SIG-M5 (cell line): ENCODE measurements around the gene CHRD.

Experiments used
- DNase-seq: peaks from one replicate; lab custom pipeline; 2025; lab: John Stamatoyannopoulos, UW

The CHRD gene

DNA sequence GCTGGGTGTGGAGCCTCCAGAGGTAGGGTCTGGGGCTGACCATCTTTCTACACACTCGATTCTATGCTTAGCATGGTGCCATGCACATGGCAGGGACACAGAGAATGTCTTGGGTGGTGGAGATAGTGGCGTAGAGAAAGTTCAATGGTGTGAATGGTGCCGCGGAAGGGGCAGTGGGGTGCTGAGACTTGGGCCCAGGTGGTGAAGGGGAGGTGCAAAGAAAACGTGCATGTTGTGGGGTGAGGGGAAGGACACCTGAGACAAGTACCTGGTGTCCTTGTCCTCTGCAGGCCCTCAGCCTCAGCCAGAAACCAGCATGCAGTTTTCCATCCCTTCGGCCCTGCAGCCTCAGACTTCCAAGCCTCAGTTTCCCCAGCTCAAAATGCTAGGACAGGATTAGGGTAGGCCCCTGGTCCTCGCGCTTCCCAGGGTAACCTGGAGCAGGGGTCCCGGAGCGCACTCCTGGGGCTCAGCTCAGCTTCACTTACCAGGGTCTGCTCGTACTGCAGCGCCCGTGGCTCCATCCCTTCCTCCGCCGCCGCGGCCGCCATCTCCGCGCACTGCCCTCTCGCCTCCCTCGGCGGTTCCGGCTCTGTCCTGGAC lies 18.8 kb upstream of the CHRD start:
- no peak for DNase-seq

DNA sequence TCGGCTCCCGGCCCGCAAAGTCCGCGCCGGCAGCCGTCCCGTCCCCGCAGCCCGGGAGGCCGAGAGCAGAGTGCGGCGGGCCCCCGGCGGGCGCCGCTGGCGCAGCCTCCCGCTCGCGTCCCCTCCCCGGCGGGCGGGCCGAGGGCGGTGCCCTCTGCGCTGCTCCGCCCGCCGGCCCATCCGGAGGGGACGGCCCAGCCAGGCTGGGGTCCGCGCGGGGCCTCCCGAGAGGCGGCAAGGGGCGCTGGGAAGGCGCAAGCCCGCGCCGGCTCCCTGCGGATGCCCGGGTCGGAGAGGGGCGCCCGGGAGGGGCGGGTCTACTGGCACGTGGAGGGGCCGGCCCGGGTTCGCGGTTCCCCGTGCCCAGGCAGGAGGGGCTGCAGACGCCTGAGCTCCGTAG lies 18.3 kb upstream of the CHRD start, which contains the start of the genes CLCN2 and POLR2H:
CLCN2 (minus strand) TSS at position 74 of the 400 bp plus-strand sequence. CDS start 126 bp downstream, outside the sequence.
POLR2H (plus strand) TSS at position 179 of the 400 bp plus-strand sequence. CDS start 1,783 bp downstream, outside the sequence.
- DNase-seq: no peak

DNA sequence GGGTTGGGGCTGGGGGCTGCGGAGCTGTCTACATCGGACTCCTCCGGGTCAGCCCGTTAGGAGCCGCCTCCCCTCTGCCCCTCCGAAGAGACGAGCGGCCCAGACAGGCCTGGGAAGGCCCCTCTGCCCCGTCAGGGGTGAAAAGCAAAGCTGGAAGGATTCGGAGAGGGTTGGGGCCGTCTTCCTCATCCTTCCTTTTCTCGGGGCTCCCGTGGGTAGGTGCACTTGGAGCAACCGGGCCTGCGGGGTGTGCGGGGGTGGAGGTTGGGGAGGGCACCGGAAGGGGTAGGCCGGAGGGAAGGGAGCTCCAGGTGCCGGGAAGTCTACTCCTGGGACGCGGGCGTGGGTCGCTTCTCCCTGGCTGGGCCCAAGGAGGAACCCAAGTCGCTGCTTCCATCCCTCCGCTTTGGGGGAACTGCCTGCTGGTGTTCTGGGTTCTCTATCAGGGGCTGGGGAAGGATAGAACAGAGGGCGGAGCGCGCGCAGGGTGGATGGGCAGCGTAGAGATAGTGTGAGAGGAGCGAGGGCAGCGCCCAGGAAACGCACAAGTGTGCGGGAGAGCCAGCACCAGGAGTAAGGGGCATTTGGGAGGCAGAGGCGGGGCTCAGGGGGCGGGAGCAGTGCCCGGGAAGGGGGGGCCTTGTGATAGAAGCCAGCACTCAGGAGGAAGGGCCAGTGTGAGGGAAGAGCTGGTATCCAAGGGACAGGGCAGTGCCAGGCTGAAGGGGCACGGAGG lies 17.8 kb upstream of the CHRD start:
- DNase-seq: no peak

DNA sequence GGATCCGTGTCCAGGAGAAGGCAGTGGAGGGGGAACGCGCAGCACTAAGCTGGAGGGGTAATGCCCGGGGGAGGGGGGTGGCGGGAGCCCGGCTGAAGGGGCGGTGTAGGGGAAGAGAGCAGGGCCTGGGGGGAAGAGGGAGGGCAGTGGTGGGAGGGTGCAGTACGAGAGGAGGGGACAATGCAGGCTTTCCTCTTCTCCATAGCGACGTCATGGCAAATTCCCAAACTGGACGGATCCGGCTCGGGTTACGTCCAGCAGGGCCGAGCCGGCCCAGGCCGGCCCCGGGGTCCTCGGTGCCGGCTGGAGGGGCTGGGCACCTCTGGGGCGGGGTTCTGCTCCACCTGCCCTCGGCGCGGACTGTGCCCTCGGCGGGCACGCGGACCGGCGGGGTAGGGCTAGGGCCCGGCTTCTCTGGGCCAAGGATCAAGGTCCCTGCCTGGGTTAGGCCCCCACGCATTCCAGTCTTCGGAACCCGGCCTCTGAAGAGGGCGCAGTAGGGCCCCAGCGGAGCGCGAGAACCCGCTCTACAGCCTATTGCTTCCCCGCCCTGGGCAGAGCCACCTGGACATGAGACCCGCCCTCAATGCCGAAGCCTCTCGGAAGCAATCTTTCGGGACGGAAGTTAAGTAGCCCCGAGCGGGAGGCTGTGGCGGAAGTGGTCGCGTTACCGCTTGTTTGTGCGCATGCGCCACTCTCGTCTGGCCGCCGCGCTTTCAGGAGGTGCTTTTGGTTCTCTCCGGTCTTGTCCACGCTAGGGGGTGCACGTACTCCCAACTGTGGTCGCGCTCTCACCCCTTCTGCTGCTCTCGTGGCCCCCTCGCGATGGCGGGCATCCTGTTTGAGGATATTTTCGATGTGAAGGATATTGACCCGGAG lies 16.9 kb upstream of the CHRD start:
- peak; percentile 87 for DNase-seq

DNA sequence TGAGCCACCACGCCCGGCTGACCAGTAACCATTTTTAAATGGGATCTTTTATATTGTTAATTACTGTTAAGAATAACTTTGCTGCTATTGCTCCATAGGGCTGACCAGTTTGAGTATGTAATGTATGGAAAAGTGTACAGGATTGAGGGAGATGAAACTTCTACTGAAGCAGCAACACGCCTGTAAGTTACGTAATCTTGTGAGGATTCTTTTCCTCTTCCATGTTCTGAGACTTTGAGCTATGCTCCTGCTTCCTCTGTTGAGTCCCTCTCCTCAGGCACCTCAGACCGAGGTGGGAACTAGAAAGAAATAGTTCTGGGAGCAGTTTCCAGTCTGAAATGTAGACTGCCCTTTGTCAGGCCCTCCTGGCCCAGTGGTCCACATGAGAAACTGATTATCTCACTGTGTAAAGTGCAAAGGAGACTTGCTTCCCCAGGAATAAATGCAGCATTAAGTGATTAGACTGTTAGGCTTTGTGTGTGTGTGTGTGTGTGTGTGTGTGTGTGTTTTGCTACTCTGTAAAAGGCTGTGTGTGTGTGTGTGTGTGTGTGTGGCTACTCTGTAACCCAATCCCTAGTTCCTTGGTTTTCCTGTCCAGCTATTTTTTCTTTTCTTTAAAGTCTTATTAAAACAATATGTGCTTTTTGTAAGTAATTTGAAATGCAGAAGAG lies 13.1 kb upstream of the CHRD start:
- DNase-seq: no peak

DNA sequence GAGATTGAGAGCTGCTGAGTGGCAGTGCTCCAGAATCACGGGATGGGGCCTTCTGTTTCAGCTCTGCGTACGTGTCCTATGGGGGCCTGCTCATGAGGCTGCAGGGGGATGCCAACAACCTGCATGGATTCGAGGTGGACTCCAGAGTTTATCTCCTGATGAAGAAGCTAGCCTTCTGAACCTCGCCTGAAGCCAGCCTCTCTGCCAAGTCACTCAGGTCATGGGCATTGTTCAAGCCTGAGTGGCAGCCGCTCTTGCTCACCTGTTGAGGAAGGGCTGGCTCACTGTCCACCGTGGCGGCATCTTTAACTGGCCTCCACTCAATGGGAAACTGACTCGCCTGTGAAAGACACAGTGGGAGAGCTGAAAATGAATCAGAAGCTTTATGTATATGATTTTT lies 11.7 kb upstream of the CHRD start:
- no peak for DNase-seq

DNA sequence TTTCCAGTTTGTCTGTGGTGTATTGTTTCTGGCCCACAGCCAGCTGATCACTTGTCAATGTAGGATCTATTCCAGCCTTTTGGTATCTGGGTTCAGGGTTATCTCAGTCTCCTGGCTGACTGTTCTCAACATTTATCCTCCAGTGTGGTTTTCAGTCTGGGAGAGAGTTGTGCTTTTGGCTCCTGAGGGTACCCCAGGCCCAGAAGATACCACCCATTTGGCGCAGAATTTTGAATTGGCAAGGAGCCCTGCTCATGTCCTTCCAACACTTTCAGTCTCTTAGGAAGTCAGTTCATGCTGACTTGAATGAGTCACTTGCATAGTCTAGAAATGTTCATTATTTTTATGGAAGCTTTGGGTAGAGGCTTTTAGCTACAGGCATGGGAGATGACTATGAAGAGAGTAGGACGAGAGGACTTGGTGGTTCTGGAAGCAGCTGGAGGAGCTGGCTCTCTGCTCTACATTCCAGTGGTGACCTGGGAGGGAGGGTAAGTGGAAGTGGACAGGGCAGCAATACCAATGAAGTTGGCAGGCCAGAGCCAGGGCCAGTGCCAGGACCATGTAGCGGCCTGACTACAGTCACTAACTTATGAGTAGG lies 11.2 kb upstream of the CHRD start:
- DNase-seq: no peak

DNA sequence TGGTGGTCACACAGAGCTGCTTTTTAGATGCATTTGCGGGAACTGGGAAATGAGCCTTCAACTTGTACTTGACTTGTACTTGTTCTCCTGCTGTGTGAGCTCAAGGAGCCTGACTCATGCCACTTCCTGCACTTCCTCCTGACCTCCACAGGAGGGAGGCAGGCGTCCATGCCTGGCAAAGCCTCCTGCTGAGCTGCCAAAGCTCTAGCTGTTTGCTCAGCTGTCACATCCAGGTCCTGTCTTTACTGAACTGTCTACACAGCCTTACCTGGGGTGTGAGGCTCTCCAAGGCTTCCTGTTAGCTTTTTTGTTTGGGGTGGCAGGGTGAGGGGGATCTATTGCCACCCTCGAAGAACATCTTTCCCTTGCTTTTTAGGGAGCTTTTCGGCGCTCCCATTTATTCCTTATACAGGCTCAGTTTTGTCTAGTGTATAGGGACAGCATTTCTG lies 8.3 kb upstream of the CHRD start:
- peak; percentile 52 for DNase-seq

DNA sequence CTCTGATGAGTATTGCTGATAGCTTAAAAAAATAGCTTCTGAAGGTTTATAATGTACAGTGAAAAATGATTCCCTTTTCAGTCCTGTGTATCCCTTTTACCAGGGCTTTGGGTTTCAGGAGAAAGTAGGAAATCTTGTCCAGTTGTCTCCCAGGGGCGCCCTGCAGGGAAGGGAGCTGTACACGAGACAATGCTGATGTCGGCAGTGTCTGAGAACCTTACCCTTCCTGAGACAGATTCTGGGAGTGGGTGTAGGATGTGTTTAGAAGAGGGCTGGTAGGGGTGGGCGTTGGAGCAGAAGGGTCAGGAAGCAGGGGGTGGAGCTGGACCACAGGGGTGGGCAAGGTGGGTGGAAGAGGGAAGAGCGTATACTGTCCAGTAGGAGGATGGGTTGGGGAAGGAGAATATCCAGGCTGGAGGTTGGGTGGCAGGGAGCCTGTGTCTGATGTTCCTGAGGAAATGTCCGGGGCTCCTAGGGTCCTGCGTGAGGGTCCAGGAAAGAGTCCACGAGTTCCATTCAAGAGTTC lies 7.5 kb upstream of the CHRD start:
- DNase-seq: no peak

DNA sequence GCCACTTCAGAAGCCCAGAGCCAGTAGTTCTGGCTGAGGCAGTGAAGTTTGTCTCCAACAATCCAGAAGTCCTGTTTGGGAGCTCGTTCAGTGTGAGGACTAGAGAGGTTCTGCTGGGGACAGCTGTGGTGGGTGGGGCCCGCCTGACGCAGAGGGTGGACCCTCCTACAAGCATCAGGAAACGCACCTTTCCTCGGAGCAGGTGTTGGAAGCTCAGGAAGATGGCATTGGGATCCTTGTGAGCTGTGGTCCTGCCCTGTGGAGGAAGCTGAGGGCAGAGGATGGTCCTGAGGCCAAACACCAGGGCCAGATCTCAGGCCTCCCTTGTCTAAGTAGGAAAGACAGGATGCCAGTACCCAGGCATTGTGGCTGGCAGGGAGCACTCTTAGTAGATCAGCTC lies 6.9 kb upstream of the CHRD start:
- no peak for DNase-seq

DNA sequence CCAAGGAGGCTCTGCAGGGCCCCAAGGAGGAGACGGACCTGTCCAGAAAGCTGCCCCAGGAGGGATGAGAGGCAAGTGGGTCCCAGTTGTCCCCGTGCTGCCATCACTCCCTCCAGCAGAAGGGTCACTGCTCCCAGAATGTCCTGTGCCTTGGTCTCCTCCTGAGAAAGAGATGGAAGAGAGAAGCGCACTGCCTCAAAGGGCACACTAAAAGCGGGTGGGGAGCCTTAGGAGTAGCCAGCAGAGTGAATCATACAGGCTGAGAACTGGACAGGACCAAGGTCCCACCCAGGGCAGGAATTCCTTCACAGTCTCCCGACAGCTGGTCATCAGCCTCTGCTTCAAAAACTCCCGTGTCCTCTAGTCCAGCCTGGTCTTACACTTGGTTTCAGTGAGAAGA lies 6.4 kb upstream of the CHRD start:
- DNase-seq: no peak

DNA sequence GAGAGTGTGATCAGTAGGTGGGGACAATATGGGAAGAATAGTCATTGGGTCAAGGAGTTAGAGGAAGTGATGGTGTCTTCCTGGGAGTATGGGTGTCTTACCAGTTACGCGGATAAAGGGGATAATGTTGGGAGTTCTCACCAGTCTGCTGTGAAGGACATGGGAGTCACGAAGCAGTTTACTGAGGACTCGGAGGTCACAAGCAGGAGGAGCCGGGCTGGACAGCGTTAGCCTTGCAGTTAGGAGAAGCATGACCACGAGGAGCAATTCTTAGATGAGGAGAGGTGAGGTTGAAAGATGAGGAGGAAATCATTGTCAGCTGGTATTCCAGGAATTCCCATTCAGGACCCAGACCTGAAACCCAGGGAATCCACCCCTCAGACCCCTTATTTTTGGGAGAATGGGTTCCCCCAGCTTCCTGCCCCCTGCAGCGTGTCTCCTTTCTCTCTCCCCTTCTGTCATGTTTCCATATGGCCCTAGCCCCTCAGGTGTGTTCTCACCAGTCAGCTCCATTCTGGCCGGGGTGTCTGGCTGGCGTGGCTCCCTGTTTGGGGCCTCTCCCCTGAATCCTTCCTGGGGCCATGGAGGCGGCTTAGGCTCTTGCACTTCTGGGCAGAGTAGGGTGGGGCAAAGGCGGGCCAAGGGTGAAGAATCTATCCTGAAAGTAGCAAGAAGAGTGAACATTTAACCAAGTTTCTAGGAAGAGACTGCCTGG lies 4.0 kb upstream of the CHRD start:
- DNase-seq: no peak

DNA sequence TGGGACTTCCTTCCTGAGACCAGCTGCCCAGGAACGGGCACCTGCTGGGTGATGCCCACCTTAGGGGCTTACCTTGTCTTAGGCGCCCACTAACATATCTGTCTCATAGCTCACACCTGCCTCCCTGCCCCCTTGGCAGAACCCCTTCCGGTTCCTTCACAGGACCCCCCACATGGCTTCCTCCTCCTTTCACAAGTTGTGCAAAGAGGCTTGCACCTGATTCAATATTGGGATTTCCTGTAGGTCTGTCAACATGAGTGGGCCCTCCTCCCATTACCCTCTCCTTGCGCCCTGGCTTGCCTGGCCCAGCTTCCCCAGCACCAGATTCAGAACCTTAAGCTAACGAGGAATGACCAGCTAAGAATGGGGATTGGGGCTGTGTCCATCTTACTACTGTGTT lies 2.5 kb upstream of the CHRD start:
- no peak for DNase-seq

DNA sequence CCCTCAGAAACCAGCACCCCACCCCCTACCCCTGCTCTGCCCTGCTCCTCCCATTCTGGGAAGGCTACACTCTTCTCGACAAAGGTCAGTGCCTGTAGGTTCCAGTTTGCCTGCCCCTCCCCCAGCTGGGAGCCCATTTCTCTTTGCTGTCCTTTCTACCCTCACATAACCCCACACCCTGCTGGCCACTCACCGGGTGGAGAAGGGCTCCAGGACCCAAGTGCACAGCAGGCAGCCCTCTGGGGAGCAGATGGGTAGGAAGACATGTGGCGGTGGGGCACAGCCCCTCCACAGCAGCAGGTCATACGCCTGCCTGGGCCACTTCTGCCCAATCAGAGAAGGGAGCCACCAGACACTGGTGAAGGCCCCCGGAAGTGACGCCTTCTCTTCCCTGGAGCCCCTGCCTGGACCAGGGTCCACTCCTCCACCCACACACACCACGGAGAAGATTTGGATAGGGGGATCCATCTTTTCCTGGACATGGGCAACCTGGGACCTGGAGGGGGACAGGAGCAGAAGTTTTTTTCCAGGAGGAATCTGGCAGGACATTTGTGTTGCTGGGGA lies 1.9 kb upstream of the CHRD start, which contains the start of gene THPO:
THPO (minus strand) TSS at position 326 of the 564 bp plus-strand sequence. CDS start 1,948 bp downstream, outside the sequence.
- no peak for DNase-seq

DNA sequence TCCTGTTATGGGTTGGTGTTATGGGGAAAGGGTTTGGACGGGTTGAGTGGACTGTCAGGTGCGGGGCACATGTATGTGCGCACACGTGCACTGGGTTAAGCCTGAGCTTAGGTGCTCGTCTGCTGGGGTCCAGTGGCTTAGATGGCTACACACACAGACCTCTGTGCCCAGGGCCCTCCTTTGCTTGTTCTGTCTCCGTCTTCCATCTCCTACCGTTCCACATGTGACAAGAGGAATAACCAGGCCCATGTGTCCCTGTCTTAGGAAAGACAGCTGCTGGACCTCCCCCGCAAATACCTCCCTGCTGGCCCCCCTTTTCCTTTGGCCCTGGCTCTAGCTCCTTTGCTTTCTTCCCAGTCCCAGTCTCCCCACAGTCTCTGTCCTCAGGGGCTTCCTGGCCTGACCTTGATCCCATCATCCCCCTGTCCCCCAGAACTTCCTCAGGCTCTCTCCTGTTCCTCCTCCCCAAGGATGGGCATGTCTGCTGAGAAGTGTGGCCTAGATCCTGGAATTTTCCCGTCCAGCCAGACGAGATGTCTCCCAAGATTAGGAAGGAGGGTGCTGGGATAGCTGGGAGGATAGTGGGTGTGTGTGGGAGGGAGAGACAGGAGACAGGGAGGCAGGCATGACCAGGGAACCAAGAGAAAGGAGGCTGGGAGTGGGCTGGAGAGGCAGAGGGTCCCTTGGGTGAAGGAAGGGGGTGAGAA lies 1.1 kb upstream of the CHRD start:
- DNase-seq: no peak

DNA sequence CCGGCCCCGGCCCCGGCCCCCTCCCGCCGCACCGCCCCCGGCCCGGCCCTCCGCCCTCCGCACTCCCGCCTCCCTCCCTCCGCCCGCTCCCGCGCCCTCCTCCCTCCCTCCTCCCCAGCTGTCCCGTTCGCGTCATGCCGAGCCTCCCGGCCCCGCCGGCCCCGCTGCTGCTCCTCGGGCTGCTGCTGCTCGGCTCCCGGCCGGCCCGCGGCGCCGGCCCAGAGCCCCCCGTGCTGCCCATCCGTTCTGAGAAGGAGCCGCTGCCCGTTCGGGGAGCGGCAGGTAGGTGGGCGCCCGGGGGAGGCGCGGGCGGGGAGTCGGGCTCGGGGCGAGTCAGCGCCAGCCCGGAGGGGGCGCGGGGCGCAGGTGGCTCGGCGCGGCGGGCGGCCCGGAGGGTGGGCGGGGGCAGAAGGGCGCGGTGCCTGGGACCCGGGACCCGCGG lies 352 bp downstream of the CHRD start:
- no peak for DNase-seq

DNA sequence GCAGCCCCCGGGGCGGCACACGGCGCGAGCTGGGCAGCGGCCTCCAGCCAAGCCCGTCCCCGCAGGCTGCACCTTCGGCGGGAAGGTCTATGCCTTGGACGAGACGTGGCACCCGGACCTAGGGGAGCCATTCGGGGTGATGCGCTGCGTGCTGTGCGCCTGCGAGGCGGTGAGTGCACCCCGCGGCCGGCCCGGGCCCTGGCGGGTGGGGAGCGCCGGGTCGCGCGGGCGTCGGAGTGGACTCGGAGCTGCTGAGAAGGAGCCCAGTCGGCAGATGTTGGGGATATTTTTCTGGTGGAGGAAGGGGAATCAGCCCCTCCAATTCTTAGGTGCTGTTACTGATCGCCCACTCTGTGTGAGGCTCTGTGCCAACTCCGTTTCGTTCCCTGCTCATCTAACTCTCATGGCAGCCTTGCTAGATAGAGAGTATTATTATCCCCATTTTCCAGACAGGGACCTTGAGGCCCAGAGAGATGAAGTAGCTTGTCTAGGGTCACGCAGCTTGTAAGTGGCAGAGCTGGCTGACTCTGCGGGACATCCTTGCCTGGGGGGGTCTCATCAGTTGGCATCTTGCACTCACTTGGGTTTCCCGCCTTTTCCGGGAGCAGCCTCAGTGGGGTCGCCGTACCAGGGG lies 890 bp downstream of the CHRD start:
- no peak for DNase-seq

DNA sequence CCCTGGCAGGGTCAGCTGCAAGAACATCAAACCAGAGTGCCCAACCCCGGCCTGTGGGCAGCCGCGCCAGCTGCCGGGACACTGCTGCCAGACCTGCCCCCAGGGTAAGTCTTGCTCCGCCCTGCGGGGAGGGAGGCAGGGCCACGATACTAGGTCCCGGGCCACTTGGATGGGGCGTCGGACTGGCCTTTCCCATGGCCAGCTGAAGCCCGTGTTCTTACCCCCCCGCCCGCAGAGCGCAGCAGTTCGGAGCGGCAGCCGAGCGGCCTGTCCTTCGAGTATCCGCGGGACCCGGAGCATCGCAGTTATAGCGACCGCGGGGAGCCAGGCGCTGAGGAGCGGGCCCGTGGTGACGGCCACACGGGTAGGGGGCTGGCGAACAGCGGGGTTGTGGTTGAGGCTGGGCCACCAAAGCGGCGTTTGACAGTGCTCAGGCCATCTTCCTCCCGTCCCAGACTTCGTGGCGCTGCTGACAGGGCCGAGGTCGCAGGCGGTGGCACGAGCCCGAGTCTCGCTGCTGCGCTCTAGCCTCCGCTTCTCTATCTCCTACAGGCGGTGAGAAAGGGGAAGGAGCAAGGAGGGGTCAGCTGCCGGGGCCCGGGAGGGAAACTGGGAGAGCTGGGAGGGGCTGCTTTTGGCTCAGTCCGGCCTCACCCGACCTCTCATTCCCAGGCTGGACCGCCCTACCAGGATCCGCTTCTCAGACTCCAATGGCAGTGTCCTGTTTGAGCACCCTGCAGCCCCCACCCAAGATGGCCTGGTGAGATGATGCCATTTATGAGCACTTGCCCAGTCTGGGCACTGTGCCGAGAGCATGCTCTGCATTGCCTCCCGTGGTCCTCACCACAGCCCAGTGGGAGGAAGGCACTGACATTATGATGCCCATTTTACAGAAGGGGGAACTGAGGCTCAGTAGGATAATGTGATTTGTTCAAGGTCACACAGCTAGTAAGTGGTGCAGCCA lies 1.7 kb downstream of the CHRD start:
- DNase-seq: no peak
